ENCODE measurements around the gene CACNB1.

DNA sequence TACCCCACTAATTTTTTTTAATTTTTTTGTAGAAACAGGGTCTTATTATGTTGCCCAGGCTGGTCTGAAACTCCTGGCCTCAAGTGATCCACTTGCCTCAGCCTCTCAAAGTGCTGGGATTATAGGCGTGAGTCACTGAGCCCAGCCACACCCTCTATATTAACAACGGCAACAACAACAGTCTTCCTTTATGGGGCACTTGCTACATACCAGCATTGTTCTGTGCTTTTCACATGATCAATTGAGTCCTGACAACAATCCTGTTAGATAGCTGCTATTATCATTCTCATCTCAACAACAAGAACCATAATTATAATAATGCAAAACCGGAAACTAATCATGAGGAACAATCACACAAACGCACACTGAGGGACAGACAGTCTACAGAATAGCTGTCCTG lies 18.9 kb downstream of the CACNB1 start:
- TF ChIP-seq, protein P1, sequence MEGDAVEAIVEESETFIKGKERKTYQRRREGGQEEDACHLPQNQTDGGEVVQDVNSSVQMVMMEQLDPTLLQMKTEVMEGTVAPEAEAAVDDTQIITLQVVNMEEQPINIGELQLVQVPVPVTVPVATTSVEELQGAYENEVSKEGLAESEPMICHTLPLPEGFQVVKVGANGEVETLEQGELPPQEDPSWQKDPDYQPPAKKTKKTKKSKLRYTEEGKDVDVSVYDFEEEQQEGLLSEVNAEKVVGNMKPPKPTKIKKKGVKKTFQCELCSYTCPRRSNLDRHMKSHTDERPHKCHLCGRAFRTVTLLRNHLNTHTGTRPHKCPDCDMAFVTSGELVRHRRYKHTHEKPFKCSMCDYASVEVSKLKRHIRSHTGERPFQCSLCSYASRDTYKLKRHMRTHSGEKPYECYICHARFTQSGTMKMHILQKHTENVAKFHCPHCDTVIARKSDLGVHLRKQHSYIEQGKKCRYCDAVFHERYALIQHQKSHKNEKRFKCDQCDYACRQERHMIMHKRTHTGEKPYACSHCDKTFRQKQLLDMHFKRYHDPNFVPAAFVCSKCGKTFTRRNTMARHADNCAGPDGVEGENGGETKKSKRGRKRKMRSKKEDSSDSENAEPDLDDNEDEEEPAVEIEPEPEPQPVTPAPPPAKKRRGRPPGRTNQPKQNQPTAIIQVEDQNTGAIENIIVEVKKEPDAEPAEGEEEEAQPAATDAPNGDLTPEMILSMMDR (IDR thresholded peaks at IDR 0.05) = no peak
- TF ChIP-seq POLR2A (IDR thresholded peaks at IDR 0.05) = no peak
- no peak for TF ChIP-seq EP300 (IDR thresholded peaks at IDR 0.05)

Measured in ovary (tissue), 3 donors.